Heart right ventricle (tissue), 16 donors: ENCODE data around the gene SMOC1. TPM values are rescaled to one million over a fixed set of nuclear protein-coding genes. Genes with fewer than 3 reads are reported as not detected.

ENCODE experiments used
- ATAC-seq, 8 donors: fragments of 200-7000 bp; cut with Tn5 transposase; one replicate each; pipeline ENCODE4 v1.9.1; 2020; ENCODE audit warnings: mild to moderate bottlenecking in 8 of 8, moderate library complexity in 8 of 8, moderate number of reproducible peaks in 1 of 8
- DNase-seq, 2 donors: peaks; one replicate each; pipeline ENCODE4 v3.0.0-alpha.2; 2020
- H3K27ac ChIP-seq, 10 donors: fragments of 200-600 bp; sonication (generic) in 2 of 10; one replicate each; pipeline versions ENCODE4 v1.5.0 to v1.8.0; 2020 to 2022; ENCODE audit warnings: mild to moderate bottlenecking in 3 of 10
- H3K27me3 ChIP-seq, 7 donors: fragments of 200-600 bp; one replicate each; pipeline ENCODE4 v1.8.0; 2021 to 2022; ENCODE audit warnings: mild to moderate bottlenecking in 2 of 7
- H3K36me3 ChIP-seq, 9 donors: fragments of 200-600 bp; sonication (generic) in 1 of 9; one replicate each; pipeline versions ENCODE4 v1.5.0 to v1.8.0; 2020 to 2022; ENCODE audit warnings: mild to moderate bottlenecking in 2 of 9
- H3K4me1 ChIP-seq, 9 donors: fragments of 200-600 bp; sonication (generic) in 1 of 9; one replicate each; pipeline versions ENCODE4 v1.5.0 to v1.8.0; 2020 to 2022; ENCODE audit warnings: mild to moderate bottlenecking in 4 of 9
- H3K4me3 ChIP-seq, 10 donors: fragments of 200-600 bp; sonication (generic) in 2 of 10; one replicate each; pipeline versions ENCODE4 v1.5.0 to v1.8.0; 2020 to 2022; ENCODE audit warnings: mild to moderate bottlenecking in 7 of 10, moderate library complexity in 2 of 10
- H3K9me3 ChIP-seq, 11 donors: fragments of 200-600 bp in 10 of 11; sonication (generic) in 2 of 11; one replicate each; pipeline versions ENCODE4 v1.5.0 to v1.8.0; 2013 to 2022; ENCODE audit warnings: mild to moderate bottlenecking in 2 of 11, control low read depth in 1 of 11, moderate library complexity in 1 of 11
- WGBS, 2 donors: extraction: QIAGEN DNeasy Blood & Tissue Kit; methylation state at CpG; one replicate each; pipeline ENCODE4 v1.1.7; 2013; ENCODE audit warnings: inconsistent platforms in 1 of 2; 5-methylcytosine and 5-hydroxymethylcytosine counted together
- intact Hi-C, 10 donors: fragments of 100-400 bp; cut with DNase I; formaldehyde crosslinking; loops; one replicate each; pipeline versions ENCODE4 v1.11.1 to v1.14.2; 2022
- polyA plus RNA-seq, 2 donors: library from polyadenylated mRNA; stranded (reverse); fragments of 200-250 nt; gene quantifications; one replicate each; pipeline ENCODE4 v1.2.3, GENCODE V29; 2013
- total RNA-seq, 10 donors: library from RNA; stranded (reverse); fragmentation: NEBNext Ultra II Directional in 3 of 10; extraction: Animal tissue kit (Norgen Biotek cat#: 25700) in 3 of 10; gene quantifications; one replicate each; pipeline versions ENCODE4 v1.2.1 to v1.2.4, GENCODE V29; 2021 to 2023
- TF ChIP-seq, protein P1 (sequence below), 9 donors: fragments of 200-600 bp; sonication (generic) in 2 of 9; IDR thresholded peaks; one replicate each; pipeline versions ENCODE4 v1.5.0 to v1.8.0; 2021 to 2022; ENCODE audit warnings: antibody characterized with exemption in 9 of 9, mild to moderate bottlenecking in 5 of 9, moderate library complexity in 1 of 9
- donor health status: Arrhythmogenic right ventricular cardiomyopathy.
- donor health status: ischemic (EF 13 %, LVEDD 7.1; RV severe dilation, severe dysfunction).
- donor health status: healthy with polysubstance abuse.
- donor health status: DM: no; HTN: yes; CAD: no.
- donor health status: DM: no; HTN: no; CAD: no.
- donor health status: ischemic (EF 25% LVEDD 6.9; RV normal size, moderate dysfunction).
- donor health status: ischemic (EF 25% LVEDD 5.7; RV mildly dilated, moderate dysfunction).
- donor health status: healthy.
- donor health status: DM: yes; HTN: yes; CAD: no.
- donor health status: Ischemic cardiomyopathy.
- donor health status: ischemic (EF 35%, LVEDD 5.7; RV mildly dilated, moderate dysfunction).
- donor health status: nonischemic (EF 11% LVEDD 7.7; RV severe dilation, severe dysfunction).
- donor health status: DM: yes; HTN: yes; CAD: no.
- donor health status: PGD.
- donor health status: ischemic (EF 29% LVEDD 5.4; RV normal size, mild dysfunction).
- donor health status: nonischemic (EF 23%, LVEDD 6.1; RV moderate dilation, normal function).

The SMOC1 gene
- total and polyA plus RNA-seq, 12 donors = 0.15 to 6.8 (median 1.3) TPM

GRCh38 chr14:69932391-69932790 lies 53.2 kb downstream of the SMOC1 start:
- TF ChIP-seq, protein P1, sequence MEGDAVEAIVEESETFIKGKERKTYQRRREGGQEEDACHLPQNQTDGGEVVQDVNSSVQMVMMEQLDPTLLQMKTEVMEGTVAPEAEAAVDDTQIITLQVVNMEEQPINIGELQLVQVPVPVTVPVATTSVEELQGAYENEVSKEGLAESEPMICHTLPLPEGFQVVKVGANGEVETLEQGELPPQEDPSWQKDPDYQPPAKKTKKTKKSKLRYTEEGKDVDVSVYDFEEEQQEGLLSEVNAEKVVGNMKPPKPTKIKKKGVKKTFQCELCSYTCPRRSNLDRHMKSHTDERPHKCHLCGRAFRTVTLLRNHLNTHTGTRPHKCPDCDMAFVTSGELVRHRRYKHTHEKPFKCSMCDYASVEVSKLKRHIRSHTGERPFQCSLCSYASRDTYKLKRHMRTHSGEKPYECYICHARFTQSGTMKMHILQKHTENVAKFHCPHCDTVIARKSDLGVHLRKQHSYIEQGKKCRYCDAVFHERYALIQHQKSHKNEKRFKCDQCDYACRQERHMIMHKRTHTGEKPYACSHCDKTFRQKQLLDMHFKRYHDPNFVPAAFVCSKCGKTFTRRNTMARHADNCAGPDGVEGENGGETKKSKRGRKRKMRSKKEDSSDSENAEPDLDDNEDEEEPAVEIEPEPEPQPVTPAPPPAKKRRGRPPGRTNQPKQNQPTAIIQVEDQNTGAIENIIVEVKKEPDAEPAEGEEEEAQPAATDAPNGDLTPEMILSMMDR (IDR thresholded peaks at IDR 0.05) = no peak
- ATAC-seq = no peak
- H3K27me3 ChIP-seq = peaks cover 0 to 74% (median 50%) of the 10 kb centered on the region in 7 donors

DNA sequence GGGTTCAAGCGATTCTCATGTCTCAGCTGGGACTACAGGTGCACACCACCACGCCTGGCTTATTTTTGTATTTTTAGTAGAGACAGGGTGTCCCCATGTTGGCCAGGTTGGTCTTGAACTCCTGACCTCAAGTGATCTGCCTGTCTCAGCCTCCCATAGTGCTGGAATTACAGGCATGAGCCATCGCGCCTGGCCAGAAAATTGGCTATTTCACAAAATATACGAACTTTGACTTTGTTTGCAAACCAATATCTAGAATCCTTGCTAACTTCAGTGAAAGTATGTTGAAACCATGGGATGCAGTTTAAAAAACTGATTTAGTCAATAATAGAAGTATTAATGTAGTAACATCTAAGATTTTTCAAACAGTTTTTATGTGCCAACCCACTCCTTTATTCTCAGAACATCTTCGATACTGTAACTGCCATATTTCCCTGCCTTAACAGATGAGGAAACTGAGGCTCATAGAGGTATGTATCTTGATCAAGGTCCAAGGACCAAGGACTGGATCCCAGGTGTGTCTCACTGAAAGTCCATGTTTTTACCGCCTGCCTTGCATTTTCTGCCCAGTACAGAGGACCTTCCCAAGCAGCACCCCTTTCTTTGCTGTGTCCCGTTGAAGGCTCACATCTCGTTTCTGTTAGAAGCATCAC lies 54.5 kb downstream of the SMOC1 start:
- H3K4me1 ChIP-seq = no peaks in the 10 kb centered on the region
- H3K27ac ChIP-seq = no peak overlapping the region
- TF ChIP-seq, protein P1 (IDR thresholded peaks at IDR 0.05) = no peak
- no peak for DNase-seq
- no peaks in the 10 kb centered on the region for H3K36me3 ChIP-seq
- no peak overlapping the region for H3K4me3 ChIP-seq
- WGBS, 2 donors = 85 to 86% methylated on average over 9 of the region's 9 CpGs
- peaks cover 0 to 80% (median 64%) of the 10 kb centered on the region in 7 donors for H3K27me3 ChIP-seq
- no peak for ATAC-seq
- H3K9me3 ChIP-seq = no peaks in the 10 kb centered on the region
- intact Hi-C loops = no loop called here

More at GRCh38 chr14:69932391-69932790, 53.2 kb downstream of the SMOC1 start:
- H3K4me1 ChIP-seq = no peaks in the 10 kb centered on the region
- H3K36me3 ChIP-seq = no peaks in the 10 kb centered on the region
- no peak overlapping the region for H3K4me3 ChIP-seq
- no peaks in the 10 kb centered on the region for H3K9me3 ChIP-seq
- WGBS, 2 donors = 60 to 64% methylated on average over 10 of the region's 10 CpGs
- H3K27ac ChIP-seq = no peak overlapping the region
- no peak for DNase-seq
- intact Hi-C loops = no loop called here

DNA sequence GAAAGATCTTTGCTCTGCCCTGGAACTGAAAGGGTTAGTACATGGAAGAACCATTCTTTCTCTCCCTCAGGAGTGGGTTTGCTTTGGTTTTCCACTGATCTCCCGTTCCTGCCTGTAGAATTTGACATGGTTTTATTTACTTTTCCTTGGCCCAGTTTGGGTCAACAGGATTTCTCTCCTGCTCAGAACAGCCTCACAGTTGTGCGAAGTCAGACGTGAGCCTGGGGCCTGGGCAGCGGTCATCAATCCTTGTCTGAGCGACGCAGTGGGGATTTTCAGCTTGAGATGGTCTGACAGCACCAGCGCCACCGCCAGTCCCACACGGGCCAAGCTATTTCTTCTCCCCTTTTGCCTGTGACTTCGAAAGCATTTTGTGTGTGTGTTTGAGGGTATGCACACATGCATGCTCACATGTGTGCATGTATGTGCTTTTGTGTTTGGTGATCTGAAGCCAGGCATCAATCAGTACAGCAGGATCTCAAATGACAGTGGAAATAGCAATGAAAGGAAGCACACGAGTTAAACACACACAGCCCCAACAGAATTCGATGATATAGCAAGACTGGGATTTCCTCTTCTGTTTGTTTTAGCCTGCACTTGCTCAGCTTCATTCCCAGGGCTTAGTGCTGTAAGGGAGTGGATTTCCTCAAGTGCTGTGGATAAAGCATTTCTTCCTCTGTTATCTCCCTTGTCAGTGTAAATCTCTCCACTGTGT lies 58.3 kb downstream of the SMOC1 start:
- 19% methylated on average over 12 of the region's 12 CpGs for WGBS, 2 donors
- Histone ChIP-seq H3K36me3 (no peaks in the 10 kb centered on the region), H3K27ac (no peak overlapping the region), H3K27me3 (peaks cover 0 to 88% (median 81%) of the 10 kb centered on the region in 7 donors), H3K4me1 (no peaks in the 10 kb centered on the region), H3K9me3 (no peaks in the 10 kb centered on the region), H3K4me3 (no peak overlapping the region)
- TF ChIP-seq, protein P1 (IDR thresholded peaks at IDR 0.05) = no peak
- ATAC-seq = no peak
- intact Hi-C loops = no loop called here
- DNase-seq = no peak

GRCh38 chr14:69938751-69939150 lies 59.5 kb downstream of the SMOC1 start:
- no peak overlapping the region for H3K4me3 ChIP-seq
- H3K36me3 ChIP-seq = no peaks in the 10 kb centered on the region
- intact Hi-C loops = no loop called here
- H3K9me3 ChIP-seq = no peaks in the 10 kb centered on the region
- TF ChIP-seq, protein P1 (IDR thresholded peaks at IDR 0.05) = no peak
- H3K27ac ChIP-seq = no peak overlapping the region
- no peaks in the 10 kb centered on the region for H3K4me1 ChIP-seq
- ATAC-seq (no peak), DNase-seq (no peak)
- WGBS, 2 donors = 61 to 63% methylated on average over 6 of the region's 6 CpGs
- H3K27me3 ChIP-seq = peaks cover 0 to 91% (median 81%) of the 10 kb centered on the region in 7 donors
